ENCODE data around the gene ZNF407. TPM values are rescaled to one million over a fixed set of nuclear protein-coding genes. Genes with fewer than 3 reads are reported as not detected.

The ZNF407 gene
- total RNA-seq, 1 donor from 2014 or later = 24.9 TPM

DNA sequence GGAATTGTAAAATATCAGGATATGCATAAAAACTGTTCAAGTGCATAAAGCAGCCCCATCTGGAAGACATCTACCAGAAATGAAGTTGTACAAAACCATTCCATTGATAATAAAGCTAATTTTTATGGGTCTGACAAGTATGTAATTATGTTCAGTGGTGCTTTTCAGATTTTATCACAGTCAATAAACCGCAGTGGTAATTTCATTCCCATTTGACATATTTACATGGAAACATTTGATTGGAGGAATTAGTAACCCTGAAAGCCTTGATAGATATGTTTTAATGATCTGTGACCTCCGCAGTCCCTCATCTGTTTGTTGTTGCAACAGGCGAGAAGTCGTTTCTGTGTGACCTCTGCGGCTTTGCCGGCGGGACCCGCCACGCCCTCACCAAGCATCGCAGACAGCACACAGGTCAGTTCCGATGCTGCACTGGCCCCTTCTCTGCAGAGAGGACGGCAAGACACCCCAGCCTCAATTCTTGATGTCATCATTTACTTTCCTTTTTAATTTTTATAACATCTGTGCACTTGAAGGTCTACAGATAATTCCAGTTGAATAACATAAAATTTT lies 283.1 kb downstream of the ZNF407 start:
- no peak for DNase-seq (ENCODE audit: low spot score in 2 of 2, unreplicated experiment in 2 of 2)
- H3K27ac Mint-ChIP-seq = no peak overlapping the region
- H3K9me3 Mint-ChIP-seq = peaks cover 3% of the 10 kb centered on the region
- peaks cover 5% of the 10 kb centered on the region for H3K4me1 Mint-ChIP-seq
- no peak for TF ChIP-seq CTCF (IDR thresholded peaks at IDR 0.05; ENCODE audit: unreplicated experiment)
- H3K27me3 Mint-ChIP-seq (ENCODE audit: low read depth) = no peaks in the 10 kb centered on the region
- H3K4me3 Mint-ChIP-seq = no peak overlapping the region
- H3K36me3 Mint-ChIP-seq = peaks cover 13% of the 10 kb centered on the region

DNA sequence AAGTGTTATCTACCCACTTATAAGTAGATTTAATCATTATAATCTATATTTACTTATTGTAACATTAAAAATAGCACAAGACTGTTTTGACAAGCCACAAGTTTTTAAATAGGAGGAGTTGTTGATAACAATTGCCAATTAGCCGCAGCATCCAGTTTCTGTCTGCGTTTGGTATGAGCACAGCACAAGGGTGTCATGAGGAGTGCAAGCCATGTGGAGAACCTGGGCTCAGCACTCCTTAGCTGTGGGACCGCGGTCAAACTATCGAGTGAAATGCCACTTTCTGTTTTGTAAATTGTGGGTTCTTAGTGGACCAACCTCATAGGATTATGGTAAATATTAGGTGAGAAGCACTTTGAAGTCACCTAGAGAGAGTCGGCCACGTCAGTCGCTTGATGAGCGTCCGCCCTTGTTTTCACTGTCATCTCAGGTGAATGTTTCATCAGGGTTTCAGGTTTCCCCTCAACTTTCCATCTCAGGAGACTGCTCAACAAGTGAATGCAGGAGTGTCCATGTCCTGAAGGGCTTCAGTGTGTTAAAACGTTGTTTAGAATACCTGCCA lies 294.5 kb downstream of the ZNF407 start:
- no peak overlapping the region for H3K4me3 Mint-ChIP-seq
- H3K9me3 Mint-ChIP-seq = no peaks in the 10 kb centered on the region
- H3K27me3 Mint-ChIP-seq (ENCODE audit: low read depth) = no peaks in the 10 kb centered on the region
- no peak for TF ChIP-seq CTCF (IDR thresholded peaks at IDR 0.05; ENCODE audit: unreplicated experiment)
- peaks cover 5% of the 10 kb centered on the region for H3K36me3 Mint-ChIP-seq
- H3K4me1 Mint-ChIP-seq = peaks cover 7% of the 10 kb centered on the region
- no peak overlapping the region for H3K27ac Mint-ChIP-seq
- DNase-seq (ENCODE audit: low spot score in 2 of 2, unreplicated experiment in 2 of 2) = no peak

- Mint-ChIP-seq H3K4me1 (peaks cover 26% of the 10 kb centered on the region), H3K4me3 (no peak overlapping the region), H3K27ac (no peak overlapping the region), H3K36me3 (peaks cover 3% of the 10 kb centered on the region), H3K9me3 (no peaks in the 10 kb centered on the region), H3K27me3 (ENCODE audit: low read depth) (no peaks in the 10 kb centered on the region)
- no peak for TF ChIP-seq CTCF (IDR thresholded peaks at IDR 0.05; ENCODE audit: unreplicated experiment)
- no peak for DNase-seq (ENCODE audit: low spot score in 2 of 2, unreplicated experiment in 2 of 2)
Measured at GRCh38 chr18:74895686-74896085, 298.0 kb downstream of the ZNF407 start.

DNA sequence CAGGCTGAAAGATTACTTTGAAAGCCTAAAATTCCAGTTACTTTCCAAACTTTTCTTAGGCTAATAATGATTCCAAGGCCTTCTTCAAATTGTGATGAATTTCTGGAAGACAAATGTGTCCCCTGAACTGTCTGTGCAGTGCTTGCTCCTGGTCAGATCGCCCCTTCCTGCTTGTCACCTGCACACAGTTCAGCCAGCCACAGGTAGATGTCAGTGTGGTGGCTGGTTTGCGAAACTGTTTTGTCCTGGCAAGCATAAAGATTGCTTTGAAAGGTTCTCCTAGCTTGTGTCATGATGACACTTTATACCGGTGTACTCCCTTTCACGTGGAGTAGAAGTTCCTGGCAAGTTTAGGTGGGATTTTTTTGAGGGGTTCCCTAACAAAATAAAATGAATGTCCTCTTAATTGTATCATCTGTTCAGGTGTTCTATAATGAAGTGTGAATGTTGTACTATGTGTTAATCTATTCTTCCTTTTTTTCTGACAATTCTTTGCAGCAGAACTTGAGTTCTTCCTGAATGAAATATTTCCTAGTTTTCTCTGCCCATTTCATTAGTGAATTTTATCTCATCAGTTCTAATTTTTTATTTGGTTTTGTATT lies 298.8 kb downstream of the ZNF407 start:
- no peak for TF ChIP-seq CTCF (IDR thresholded peaks at IDR 0.05; ENCODE audit: unreplicated experiment)
- no peaks in the 10 kb centered on the region for H3K9me3 Mint-ChIP-seq
- H3K27ac Mint-ChIP-seq = peak overlapping the region; percentile 30
- H3K4me3 Mint-ChIP-seq = no peak overlapping the region
- H3K4me1 Mint-ChIP-seq = peaks cover 26% of the 10 kb centered on the region
- no peaks in the 10 kb centered on the region for H3K36me3 Mint-ChIP-seq
- no peaks in the 10 kb centered on the region for H3K27me3 Mint-ChIP-seq (ENCODE audit: low read depth)
- DNase-seq (ENCODE audit: low spot score in 2 of 2, unreplicated experiment in 2 of 2) = no peak

DNA sequence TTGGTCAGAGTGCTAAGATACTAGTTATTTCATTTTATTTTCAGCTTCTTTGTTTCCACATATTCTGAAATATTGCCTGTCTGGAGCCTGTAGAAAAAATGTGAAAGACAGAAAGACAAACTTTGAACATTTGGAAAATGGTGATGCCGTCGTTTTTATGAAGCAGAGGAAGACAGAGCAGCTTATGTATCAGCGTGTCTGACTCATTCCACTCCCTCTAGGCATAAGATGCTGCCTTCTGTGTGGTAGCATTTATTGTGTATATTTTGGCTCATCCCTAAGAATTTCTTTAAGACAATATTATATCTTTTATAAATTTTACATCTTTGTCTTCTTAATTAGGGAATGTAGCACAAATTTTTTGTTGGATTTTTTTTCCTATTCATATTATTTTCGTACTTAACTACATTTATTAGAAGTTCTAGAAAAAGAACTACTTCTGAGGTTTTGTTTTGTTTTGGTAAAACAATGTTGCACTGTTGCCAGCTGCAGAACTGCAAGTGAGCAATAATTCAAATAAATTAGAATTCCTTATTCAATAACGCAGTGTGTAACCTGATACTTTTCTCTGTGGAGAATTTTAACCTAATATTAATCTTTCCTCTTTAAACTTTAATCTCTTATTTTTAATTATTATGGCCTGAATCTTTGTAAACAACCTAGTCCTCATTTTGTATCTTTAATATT lies 300.4 kb downstream of the ZNF407 start:
- no peaks in the 10 kb centered on the region for H3K27me3 Mint-ChIP-seq (ENCODE audit: low read depth)
- no peak overlapping the region for H3K4me3 Mint-ChIP-seq
- H3K9me3 Mint-ChIP-seq = no peaks in the 10 kb centered on the region
- H3K27ac Mint-ChIP-seq = no peak overlapping the region
- no peak for TF ChIP-seq CTCF (IDR thresholded peaks at IDR 0.05; ENCODE audit: unreplicated experiment)
- H3K4me1 Mint-ChIP-seq = peaks cover 26% of the 10 kb centered on the region
- no peaks in the 10 kb centered on the region for H3K36me3 Mint-ChIP-seq
- DNase-seq (ENCODE audit: low spot score in 2 of 2, unreplicated experiment in 2 of 2) = no peak

Measured in mesothelial cell of epicardium (in vitro differentiated cells).